KMS-11 (cell line): ENCODE results near the gene ZNF8.
"Not testable (repeated sequence)": the region's sequence is repeated elsewhere in the genome, so short reads cannot be mapped to it uniquely, and the experiment has no call there.

Experiments used
- H2AFZ ChIP-seq: fragments of 200-600 bp; sonication (generic); 2 replicates; pipeline ENCODE4 v1.6.1; 2016; ENCODE audit warnings: antibody characterized with exemption, mixed run types, low read depth
- H3K27ac ChIP-seq: fragments of 200-600 bp; sonication (generic); 2 replicates; pipeline ENCODE4 v1.6.1; 2016; ENCODE audit warnings: mild to moderate bottlenecking, mixed run types
- H3K27me3 ChIP-seq: fragments of 200-600 bp; sonication (generic); 2 replicates; pipeline ENCODE4 v1.6.1; 2017; ENCODE audit warnings: mild to moderate bottlenecking, low read depth, mixed run types, moderate library complexity; ENCODE audit not compliant: insufficient read depth
- H3K36me3 ChIP-seq: fragments of 200-600 bp; sonication (generic); 2 replicates; pipeline ENCODE4 v1.6.1; 2017; ENCODE audit warnings: mild to moderate bottlenecking, mixed run types; ENCODE audit not compliant: insufficient read depth
- H3K4me1 ChIP-seq: fragments of 200-600 bp; sonication (generic); 2 replicates; pipeline ENCODE4 v1.6.1; 2016; ENCODE audit warnings: mild to moderate bottlenecking, low read depth, mixed run types; ENCODE audit not compliant: poor library complexity, severe bottlenecking
- H3K4me2 ChIP-seq: fragments of 200-600 bp; sonication (generic); 2 replicates; pipeline ENCODE4 v1.7.0; 2016; ENCODE audit warnings: mild to moderate bottlenecking, mixed run types
- H3K4me3 ChIP-seq: fragments of 200-600 bp; sonication (generic); IDR thresholded peaks from 2 replicates; pipeline ENCODE4 v1.6.1; 2017; ENCODE audit warnings: low read depth, low read length, mixed read lengths; ENCODE audit not compliant: insufficient read depth
- H3K79me2 ChIP-seq: fragments of 200-600 bp; sonication (generic); 2 replicates; pipeline ENCODE4 v1.6.1; 2016; ENCODE audit warnings: low read depth, mixed run types; ENCODE audit not compliant: insufficient read depth
- H3K9ac ChIP-seq: fragments of 200-600 bp; sonication (generic); 2 replicates; pipeline ENCODE4 v1.6.1; 2016; ENCODE audit warnings: mild to moderate bottlenecking, mixed run types
- H4K20me1 ChIP-seq: fragments of 200-600 bp; sonication (generic); 2 replicates; pipeline ENCODE4 v1.6.1; 2016; ENCODE audit warnings: mild to moderate bottlenecking, mixed run types; ENCODE audit not compliant: insufficient read depth
- CTCF ChIP-seq: fragments of 200-600 bp; sonication (generic); conservative IDR thresholded peaks from 2 replicates; pipeline ENCODE4 v1.6.1; 2017; ENCODE audit warnings: low read depth, mild to moderate bottlenecking, antibody characterized with exemption, low read length, moderate library complexity, mixed read lengths

The ZNF8 gene

GRCh38 chr19:58338825-58339558 lies 60.2 kb downstream of the ZNF8 start:
- no peaks in the 10 kb centered on the region for H3K27me3 ChIP-seq
- no peaks in the 10 kb centered on the region for H3K79me2 ChIP-seq
- H3K36me3 ChIP-seq: no peaks in the 10 kb centered on the region
- no peak overlapping the region for H3K4me2 ChIP-seq
- no peaks in the 10 kb centered on the region for H3K4me1 ChIP-seq
- no peak overlapping the region for H2AFZ ChIP-seq
- no peak overlapping the region for H3K27ac ChIP-seq
- no peak for TF ChIP-seq CTCF
- H4K20me1 ChIP-seq: no peaks in the 10 kb centered on the region
- no peak overlapping the region for H3K9ac ChIP-seq
- H3K4me3 ChIP-seq: no peak overlapping the region

- Histone ChIP-seq H3K4me1 (no peaks in the 10 kb centered on the region), H4K20me1 (no peaks in the 10 kb centered on the region), H2AFZ (no peak overlapping the region), H3K4me3 (no peak overlapping the region), H3K27ac (no peak overlapping the region), H3K9ac (no peak overlapping the region), H3K79me2 (no peaks in the 10 kb centered on the region), H3K27me3 (peaks cover 13% of the 10 kb centered on the region; the same call in 1 of the 2 replicates), H3K36me3 (no peaks in the 10 kb centered on the region), H3K4me2 (no peak overlapping the region)
- no peak for TF ChIP-seq CTCF
These were observed 66.8 kb downstream of the ZNF8 start for GRCh38 chr19:58345558-58345957.

- H4K20me1 ChIP-seq: no peaks in the 10 kb centered on the region
- no peak overlapping the region for H3K9ac ChIP-seq
- H3K27ac ChIP-seq: no peak overlapping the region
- no peaks in the 10 kb centered on the region for H3K79me2 ChIP-seq
- no peak overlapping the region for H3K4me2 ChIP-seq
- no peaks in the 10 kb centered on the region for H3K36me3 ChIP-seq
- peaks cover 13% of the 10 kb centered on the region; the same call in 1 of the 2 replicates for H3K27me3 ChIP-seq
- no peak for TF ChIP-seq CTCF
- no peak overlapping the region for H3K4me3 ChIP-seq
- no peak overlapping the region for H2AFZ ChIP-seq
- H3K4me1 ChIP-seq: no peaks in the 10 kb centered on the region
These were observed 68.5 kb downstream of the ZNF8 start for GRCh38 chr19:58346961-58347929.

- H3K27ac ChIP-seq, H3K4me1 ChIP-seq, H4K20me1 ChIP-seq, H3K36me3 ChIP-seq, H3K9ac ChIP-seq, H3K4me3 ChIP-seq, H2AFZ ChIP-seq, H3K4me2 ChIP-seq, H3K79me2 ChIP-seq: not testable (repeated sequence)
- H3K27me3 ChIP-seq: peaks cover 13% of the 10 kb centered on the region; the same call in 1 of the 2 replicates
These were observed 69.3 kb downstream of the ZNF8 start for GRCh38 chr19:58348080-58348479.
